Amniotic stem cell (primary cell): ENCODE measurements around the gene ZNF117.
"Not testable (repeated sequence)": the region's sequence is repeated elsewhere in the genome, so short reads cannot be mapped to it uniquely, and the experiment has no call there.

Experiments
- DNase-seq: peaks from one replicate; lab custom pipeline; 2025; lab: John Stamatoyannopoulos, UW

Gene ZNF117

GRCh38 chr7:64996305-64996704, 5.5 kb upstream of the ZNF117 start:
- no peak for DNase-seq

GRCh38 chr7:64993901-64994300, 3.1 kb upstream of the ZNF117 start:
- DNase-seq = no peak

DNA sequence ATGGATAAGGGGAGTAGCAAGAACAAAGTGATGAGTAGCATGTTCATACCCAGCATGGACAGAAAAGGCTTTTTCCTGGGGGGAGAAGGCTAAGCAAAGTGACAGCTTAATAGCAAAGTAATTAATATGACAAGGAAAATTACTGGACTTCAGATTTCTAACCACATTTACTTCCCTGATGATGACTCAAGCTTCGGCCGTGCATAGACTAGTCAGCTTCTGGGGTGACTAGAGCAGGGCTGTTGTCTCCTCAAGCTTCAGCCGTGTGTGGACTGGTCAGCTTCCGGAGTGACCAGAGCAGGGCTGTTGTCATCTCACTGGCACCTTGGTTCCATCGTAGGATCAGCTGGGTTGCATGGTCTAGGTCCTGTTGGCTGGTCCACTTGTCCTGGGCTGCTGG, 2.1 kb upstream of the ZNF117 start:
- no peak for DNase-seq

GRCh38 chr7:64990216-64990615, 620 bp downstream of the ZNF117 start:
- DNase-seq = no peak

DNA sequence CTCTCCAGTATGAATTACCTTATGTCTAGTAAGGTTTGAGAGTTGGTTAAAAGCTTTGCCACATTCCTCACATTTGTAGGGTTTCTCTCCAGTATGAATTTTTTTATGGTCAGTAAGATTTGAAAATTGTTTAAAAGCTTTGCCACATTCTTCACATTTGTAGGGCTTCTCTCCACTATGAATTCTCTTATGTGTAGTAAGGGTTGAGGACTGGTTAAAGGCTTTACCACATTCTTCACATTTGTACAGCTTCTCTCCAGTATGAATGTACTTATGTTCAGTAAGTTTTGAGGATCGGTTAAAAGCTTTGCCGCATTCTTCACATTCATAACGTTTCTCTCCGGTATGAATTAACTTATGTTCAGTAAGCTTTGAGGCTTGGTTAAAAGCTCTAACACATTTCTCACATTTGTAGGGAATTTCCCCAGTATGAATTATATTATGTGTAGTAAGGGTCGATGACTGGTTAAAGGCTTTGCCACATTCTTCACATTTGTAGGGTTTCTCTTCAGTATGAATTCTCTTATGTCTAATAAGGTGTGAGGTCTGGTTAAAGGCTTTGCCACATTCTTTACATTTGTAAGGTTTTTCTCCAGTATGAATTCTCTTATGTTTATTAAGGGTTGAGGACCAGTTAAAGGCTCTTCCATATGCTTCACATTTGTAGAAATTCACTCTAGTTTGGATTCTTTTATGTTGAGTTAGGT, 12.2 kb downstream of the ZNF117 start:
- no peak for DNase-seq

- no peak for DNase-seq
Observed at GRCh38 chr7:64965594-64965993, 25.2 kb downstream of the ZNF117 start.

GRCh38 chr7:64959072-64959747, 31.6 kb downstream of the ZNF117 start:
- DNase-seq = no peak

DNA sequence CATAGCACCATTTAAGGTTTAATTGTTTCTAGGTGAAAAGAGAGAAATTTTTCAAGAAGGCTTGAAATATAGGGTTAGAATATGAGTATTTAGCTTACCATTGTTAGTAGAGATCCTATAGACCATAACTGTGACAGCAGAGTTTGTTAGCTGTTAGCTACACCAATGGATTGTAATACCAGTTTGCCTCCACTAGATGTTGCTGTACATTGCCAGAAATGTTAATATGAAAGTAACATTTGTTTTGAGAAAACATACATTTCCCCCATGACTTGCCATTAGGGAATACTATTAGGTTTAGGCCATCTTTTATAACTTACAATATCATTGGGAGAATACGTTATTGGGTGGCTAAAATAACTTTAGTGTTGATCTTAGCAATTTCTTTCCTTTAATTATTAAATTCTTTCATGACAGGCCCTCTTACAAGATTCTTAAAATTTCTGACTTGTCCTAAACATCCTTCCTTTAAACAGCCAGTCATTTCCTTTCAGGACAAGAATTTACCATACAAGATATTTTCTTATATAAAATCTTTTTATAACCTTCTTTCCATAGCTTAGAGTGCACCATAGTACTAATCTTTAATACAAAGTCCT, 39.5 kb downstream of the ZNF117 start:
- DNase-seq = peak; percentile 6

DNA sequence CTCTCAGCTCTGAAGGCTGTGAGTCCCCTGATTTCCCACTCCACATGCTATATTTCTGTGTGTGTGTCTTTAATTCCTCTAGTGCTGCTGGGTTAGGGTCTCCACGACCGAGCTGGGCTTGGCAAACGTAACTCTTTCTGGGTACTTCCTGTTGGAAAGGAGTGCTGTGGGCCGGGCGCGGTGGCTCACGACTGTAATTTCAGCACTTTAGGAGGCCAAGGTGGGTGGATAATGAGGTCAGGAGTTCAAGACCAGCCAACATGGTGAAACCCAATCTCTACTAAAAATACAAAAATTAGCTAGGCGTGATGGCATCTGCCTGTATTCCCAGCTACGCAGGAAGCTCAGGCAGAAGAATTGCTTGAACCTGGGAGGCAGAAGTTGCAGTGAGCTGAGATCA, 40.2 kb downstream of the ZNF117 start:
- not testable (repeated sequence) for DNase-seq

DNA sequence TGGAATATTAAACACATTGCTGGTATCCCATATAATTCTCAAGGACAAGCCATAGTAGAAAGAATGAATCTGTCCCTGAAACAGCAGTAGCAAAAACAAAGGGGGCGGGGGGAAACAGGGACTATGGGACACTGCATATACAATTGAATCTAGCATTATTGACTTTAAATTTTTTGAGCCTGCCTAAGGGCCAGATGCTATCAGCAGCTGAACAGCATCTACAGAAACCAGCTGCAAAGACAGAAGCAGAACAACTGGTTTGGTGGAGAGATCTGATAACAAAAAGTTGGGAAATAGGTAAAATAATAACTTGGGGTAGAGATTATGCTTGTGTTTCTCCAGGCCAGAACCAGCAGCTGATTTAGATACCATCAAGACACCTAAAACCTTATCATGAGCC, 42.1 kb downstream of the ZNF117 start:
- DNase-seq = not testable (repeated sequence)

DNA sequence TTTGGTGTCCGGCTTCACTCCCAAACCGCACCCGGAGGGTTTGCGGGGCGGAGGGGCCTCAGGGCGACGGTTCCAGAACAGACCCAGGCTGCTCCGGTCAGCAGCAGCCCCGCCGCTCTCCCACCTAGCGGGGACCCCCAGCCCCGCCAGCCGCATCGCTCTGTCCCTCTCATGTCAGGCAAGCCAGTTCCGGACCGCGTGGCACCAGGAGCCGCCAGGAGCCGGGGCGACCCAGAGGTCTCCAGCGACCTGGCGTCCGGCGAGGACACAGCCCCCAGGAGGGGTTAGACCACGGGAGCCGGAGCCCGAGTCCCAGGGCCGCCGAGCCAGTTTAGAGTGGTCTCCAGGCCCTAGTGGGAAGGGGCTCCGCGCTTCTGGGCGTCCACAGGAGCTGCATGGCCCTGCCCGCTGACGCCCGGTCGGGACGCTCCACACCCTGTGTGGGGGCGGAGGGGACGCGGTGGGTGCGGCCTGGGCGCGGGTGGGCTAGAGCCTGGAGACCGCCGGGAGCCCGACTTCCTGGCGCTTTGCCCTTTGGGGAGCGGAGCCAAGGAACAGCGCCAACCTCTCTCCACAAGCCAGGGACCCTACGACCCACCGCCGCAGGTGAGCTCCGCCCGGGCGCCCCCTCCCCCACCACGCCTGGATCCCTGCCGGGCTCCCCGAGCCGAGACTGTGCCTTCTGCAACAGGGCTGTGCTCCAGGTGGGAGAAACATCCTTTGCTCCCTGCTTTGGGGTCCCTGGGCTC, 43.4 kb downstream of the ZNF117 start:
- DNase-seq = no peak

GRCh38 chr7:64946772-64947171, 44.1 kb downstream of the ZNF117 start:
- no peak for DNase-seq

DNA sequence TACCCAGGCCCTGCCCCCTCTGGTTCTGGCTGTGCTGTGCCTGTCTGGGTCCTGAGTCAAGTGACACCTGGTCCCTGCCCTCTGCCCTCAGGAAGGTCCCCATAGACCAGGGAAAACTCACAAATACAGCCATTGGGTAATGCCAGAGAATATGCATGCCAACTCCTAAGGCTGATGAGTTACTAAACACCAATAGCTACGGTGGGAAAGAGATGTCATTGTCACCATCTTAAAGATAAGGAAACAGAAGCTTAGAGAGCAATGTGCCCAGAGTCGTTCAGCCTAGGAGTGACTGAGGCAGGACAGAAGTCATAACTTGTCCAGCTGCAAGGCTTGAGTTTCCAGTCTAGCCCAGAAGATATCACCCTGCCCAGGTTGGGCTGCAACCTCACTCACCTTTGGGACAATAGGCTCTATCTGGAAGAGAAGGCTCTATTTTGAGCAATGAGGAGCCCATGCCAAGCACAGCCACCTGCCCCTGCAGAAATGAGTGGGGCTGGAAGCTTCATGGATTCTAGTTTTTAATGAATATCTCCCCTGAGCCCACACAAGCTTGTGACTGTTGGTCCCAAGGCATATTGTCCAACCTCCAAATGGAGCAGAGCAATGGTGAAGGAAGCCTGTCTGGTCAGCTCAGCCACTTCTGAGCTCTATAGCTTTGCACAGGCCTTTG, 45.2 kb downstream of the ZNF117 start:
- DNase-seq = no peak

DNA sequence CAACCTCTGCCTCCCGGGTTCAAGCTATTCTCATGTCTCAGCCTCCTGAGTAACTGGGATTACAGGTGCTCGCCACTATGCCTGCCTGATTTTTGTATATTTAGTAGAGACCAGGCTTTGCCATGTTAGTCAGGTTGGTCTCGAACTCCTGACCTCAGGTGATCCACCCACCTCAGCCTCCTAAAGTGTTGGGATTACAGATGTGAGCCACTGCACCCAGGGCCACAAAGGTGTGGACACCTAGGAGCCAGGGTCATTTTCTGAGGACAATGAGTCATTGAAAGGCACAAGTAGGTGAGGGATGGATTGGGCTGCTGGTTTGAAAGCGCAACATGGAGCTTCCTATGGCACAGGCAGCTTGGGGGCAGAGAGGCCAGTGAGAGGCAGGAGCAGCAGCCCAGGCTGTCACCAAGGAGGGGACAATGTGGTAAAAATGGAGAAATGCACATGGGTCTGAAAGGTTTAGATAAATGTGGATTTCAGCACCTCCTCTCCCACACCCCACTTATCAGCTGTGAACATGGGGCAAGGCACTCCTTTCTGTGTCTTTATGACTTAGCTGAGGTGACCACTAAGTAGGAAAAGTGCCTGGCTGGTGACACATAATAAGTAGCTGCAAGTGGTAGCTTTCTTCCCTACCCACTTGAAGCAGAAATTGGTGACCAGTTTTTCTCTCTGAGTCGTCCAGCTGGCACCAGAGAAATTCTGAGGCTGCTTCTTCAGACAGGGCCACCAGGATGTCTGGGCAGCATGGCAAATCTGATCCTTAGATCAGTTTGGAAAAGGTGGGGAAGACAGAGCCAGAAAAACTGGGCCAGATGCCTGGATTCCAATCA, 46.0 kb downstream of the ZNF117 start:
- DNase-seq = not testable (repeated sequence)

DNA sequence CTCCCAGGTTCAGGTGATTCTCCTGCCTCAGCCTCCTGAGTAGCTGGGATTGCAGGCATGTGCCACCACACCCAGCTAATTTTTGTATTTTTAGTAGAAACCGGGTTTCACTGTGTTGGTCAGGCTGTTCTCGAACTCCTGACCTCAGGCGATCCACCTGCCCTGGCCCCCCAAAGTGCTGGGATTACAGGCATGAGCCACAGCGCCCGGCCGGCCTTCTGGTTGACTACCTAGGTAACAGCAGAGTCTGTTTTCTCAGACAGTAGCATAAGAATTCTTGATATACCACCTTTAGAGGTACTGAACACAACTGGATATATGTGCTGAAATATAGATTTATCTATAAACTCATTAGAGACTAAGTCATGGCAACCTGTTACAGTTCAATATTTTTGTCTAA, 50.8 kb downstream of the ZNF117 start:
- DNase-seq = not testable (repeated sequence)

DNA sequence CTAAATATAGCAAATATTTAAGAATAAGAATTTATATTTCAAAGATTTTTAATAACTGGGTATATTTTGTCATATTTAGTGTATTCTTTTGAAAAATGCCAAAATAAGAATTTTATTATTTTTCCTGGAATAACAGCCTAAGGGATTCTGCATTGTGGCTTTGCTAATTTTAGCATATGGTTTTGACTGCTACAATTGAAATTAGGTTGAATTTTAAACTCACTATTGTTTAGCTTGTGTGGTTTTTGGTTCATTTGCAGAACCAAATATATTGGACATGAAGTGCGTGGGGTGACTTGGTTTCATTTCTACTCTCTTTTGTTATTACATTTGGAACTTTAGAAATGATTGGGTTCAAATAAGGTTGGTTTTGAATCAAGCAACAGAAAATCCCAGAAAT, 52.3 kb downstream of the ZNF117 start:
- DNase-seq = no peak

DNA sequence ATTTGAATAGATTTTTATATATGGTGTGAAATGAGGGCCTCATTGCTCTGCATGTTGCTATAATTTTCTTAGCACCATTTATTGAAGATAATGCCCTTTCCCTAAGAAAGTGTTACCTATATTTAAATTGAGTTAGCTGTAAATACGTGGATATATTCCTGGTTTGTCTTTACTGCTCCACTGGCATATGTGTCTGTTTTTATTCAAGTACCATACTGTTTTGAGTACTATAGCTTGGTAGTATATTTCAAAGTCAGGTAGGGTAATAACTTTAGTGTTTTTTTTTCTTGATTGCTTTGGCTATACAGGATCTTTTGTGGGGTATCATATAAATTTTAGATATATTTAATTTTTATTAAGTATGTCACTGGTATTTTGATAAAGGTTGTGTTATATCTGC, 56.4 kb downstream of the ZNF117 start:
- no peak for DNase-seq

DNA sequence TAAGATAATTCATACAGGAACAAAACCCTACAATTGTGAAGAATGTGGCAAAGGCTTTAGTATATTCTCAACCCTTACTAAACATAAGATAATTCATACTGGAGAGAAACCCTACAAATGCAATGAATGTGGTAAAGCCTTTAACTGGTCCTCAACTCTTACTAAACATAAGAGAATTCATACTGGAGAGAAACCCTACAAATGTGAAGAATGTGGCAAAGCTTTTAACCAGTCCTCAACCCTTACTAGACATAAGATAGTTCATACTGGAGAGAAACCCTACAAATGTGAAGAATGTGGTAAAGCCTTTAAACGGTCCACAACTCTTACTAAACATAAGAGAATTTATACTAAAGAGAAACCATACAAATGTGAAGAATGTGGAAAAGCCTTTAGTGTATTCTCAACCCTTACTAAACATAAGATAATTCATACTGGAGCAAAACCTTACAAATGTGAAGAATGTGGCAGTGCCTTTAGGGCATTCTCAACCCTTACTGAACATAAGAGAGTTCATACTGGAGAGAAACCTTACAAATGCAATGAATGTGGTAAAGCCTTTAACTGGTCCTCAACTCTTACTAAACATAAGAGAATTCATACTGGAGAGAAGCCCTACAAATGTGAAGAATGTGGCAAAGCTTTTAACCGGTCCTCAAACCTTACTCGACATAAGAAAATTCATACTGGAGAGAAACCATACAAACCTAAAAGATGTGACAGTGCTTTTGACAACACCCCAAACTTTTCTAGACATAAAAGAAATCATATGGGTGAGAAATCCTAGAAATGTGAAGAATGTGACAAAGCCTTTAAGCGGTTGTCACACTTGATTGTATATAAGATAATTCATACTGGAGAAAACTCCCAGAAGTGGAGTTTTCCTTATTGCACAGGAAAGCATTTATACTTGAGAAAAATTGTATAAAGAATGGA, 62.3 kb downstream of the ZNF117 start:
- not testable (repeated sequence) for DNase-seq
